ENCODE measurements around the gene STOML2. TPM values are rescaled to one million over a fixed set of nuclear protein-coding genes. Genes with fewer than 3 reads are reported as not detected.
A peak's percentile ranks its signal among the peaks of the same experiment; 100 is the strongest.

The STOML2 gene
- total and polyA plus RNA-seq, 2 donors (not counting 3 experiments of a cell fraction or from before 2014, with no cell fraction given): 144 to 187 TPM

DNA sequence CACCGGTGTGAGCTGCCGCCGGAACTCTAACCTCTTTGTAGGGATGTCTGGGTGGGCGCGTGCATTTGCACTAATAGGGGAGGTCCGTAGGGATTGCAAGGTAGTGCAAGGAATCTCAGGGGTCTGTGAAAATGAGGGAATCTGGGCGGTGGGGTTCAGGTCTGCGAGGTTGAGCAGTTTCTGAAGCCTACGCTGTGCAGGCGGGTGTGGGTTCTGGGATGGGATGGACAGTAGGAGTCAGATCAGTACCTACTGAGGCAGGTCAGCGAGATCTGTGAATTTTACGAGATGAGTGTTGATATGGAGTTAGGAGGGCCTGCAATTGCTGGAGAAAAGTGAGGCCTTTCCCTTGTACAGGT lies 13.6 kb upstream of the STOML2 start:
- intact Hi-C loops (cut with micrococcal nuclease): loop anchor here (1.0 to 2.0 kb wide), 7 partner anchors 46 to 438 kb away; partner anchors contain the start of genes DNAJB5 and UNC13B
- H3K9ac ChIP-seq (replicated peaks; ENCODE audit: extremely low read depth, insufficient read depth, low read length): no peak overlapping the region
- BruUV-seq (replicated peaks): no TSS peak

DNA sequence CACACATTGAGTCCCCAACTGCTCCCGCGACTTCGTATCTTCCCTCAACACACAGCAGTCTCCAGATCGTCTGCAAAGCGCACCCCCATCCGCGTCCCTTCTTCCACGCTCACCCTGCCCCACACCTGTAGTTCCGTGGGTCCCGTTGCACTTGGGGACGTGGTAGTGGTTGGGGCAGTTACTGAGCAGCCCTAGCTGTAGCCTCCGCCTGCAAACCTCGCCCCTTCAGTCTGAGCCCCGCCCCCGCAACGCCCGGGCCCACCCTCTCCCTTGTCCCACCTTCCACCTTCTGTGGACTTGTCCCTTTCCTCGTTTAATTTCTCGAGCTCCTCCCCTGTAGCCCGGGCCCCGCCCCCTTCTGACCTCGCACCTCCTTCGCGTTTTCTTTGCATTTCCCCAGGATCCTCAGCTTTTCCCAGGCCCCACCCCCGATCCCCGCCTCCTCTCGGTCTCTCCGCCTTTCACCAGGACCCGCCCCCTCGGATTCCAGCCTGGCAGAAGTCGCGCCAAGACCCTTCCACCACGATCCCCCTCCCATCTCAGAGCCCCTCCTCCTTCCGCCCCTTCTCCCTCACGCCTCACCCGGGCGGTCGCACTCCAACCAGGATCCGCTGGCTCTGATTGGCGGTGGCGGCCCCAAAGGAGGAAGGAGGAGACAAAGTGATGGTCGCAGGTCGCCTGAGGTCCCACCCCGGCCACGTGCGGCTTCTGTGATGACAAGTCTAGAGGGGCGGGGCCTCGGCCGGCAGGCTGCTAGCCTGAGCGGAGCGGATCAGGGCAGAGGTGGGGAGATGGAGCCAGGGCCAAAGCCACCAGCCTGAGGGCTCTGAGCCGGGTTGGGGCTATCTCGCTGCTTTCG lies 13.0 kb upstream of the STOML2 start, which contains the start of gene ATOSB:
Gene ATOSB, minus strand, starts transcription at position 183 of the 859 bp plus-strand sequence. CDS start 7,588 bp downstream, outside the sequence.
- Histone ChIP-seq H3K79me2 (ENCODE audit: control insufficient read depth, insufficient read depth, low read length) (peaks cover 11% of the 10 kb centered on the region), H3K27me3 (ENCODE audit: control insufficient read depth in 2 of 2, insufficient read depth in 2 of 2, low read length in 2 of 2) (no peaks in the 10 kb centered on the region), H2AFZ (ENCODE audit: low read depth, low read length) (peak within 1 kb of the TSS; percentile 83), H3K9me3 (replicated peaks; ENCODE audit: control insufficient read depth, insufficient read depth, low read length) (no peaks in the 10 kb centered on the region), H3K9me1 (replicated peaks; ENCODE audit: control insufficient read depth, extremely low read depth, insufficient read depth, low read length) (no peaks in the 10 kb centered on the region), H3K36me3 (ENCODE audit: control insufficient read depth in 2 of 2, extremely low read depth in 1 of 2, insufficient read depth in 2 of 2, low read length in 2 of 2) (no peaks in the 10 kb centered on the region), H3K9ac (replicated peaks; ENCODE audit: extremely low read depth, insufficient read depth, low read length) (peak within 1 kb of the TSS; percentile 94), H3K4me1 (ENCODE audit: control insufficient read depth, extremely low read depth, insufficient read depth, low read length) (peaks cover 35% of the 10 kb centered on the region), H3K4me3 (replicated peaks in 1 of 3; ENCODE audit: insufficient read depth in 1 of 3, low read depth in 1 of 3, low read length in 3 of 3) (peak within 1 kb of the TSS; percentile 37 to 76 (median 67)), H3K27ac (ENCODE audit: insufficient read depth, low read depth, low read length) (peak within 1 kb of the TSS; percentile 96), H3K4me2 (ENCODE audit: insufficient read depth, low read length) (peak within 1 kb of the TSS; percentile 90), H4K20me1 (replicated peaks; ENCODE audit: control insufficient read depth, extremely low read depth, insufficient read depth, low read length) (no peaks in the 10 kb centered on the region)
- peak; percentile 97 for FAIRE-seq
- DNase-seq (ENCODE audit: low read depth, low spot score): peak; percentile 99
- intact Hi-C loops (cut with micrococcal nuclease): loop anchor here (1.0 to 2.0 kb wide), 7 partner anchors 46 to 438 kb away; partner anchors contain the start of genes DNAJB5 and UNC13B
- TF ChIP-seq, protein P1, sequence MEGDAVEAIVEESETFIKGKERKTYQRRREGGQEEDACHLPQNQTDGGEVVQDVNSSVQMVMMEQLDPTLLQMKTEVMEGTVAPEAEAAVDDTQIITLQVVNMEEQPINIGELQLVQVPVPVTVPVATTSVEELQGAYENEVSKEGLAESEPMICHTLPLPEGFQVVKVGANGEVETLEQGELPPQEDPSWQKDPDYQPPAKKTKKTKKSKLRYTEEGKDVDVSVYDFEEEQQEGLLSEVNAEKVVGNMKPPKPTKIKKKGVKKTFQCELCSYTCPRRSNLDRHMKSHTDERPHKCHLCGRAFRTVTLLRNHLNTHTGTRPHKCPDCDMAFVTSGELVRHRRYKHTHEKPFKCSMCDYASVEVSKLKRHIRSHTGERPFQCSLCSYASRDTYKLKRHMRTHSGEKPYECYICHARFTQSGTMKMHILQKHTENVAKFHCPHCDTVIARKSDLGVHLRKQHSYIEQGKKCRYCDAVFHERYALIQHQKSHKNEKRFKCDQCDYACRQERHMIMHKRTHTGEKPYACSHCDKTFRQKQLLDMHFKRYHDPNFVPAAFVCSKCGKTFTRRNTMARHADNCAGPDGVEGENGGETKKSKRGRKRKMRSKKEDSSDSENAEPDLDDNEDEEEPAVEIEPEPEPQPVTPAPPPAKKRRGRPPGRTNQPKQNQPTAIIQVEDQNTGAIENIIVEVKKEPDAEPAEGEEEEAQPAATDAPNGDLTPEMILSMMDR (IDR thresholded peaks at IDR 0.05; ENCODE audit: extremely low read depth in 1 of 2, insufficient read depth in 1 of 2, low read depth in 1 of 2, low read length in 2 of 2): no peak
- TF ChIP-seq, protein P2, sequence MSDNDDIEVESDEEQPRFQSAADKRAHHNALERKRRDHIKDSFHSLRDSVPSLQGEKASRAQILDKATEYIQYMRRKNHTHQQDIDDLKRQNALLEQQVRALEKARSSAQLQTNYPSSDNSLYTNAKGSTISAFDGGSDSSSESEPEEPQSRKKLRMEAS (IDR thresholded peaks at IDR 0.05; ENCODE audit: insufficient read depth, insufficient read length): peak; percentile 48
- TF ChIP-seq POLR2A (IDR thresholded peaks at IDR 0.05; ENCODE audit: low read depth, low read length): peak; percentile 52
- CTCF ChIA-PET: interaction anchor here (0.6 to 4.6 kb wide), 21 partner anchors 11 to 495 kb away, joined by 3 to 109 read pairs (median 5); partner anchors contain the start of genes PIGO and UNC13B
- dilution Hi-C loops (cut with MboI; ENCODE audit: extremely low pct_ligation_motif_present, low sequenced_read_pairs): no loop called here
- POLR2A ChIA-PET: interaction anchor here (0.7 to 1.3 kb wide), 5 partner anchors 13 to 281 kb away, joined by 3 to 6 read pairs (median 4); partner anchors contain the start of genes FANCG and UNC13B
- BruUV-seq (replicated peaks): no TSS peak

More for the DNA sequence above, 13.6 kb upstream of the STOML2 start:
- no peak for DNase-seq (ENCODE audit: low read depth, low spot score)
- dilution Hi-C loops (cut with MboI; ENCODE audit: extremely low pct_ligation_motif_present, low sequenced_read_pairs): no loop called here
- Histone ChIP-seq H3K4me1 (ENCODE audit: control insufficient read depth, extremely low read depth, insufficient read depth, low read length) (peaks cover 35% of the 10 kb centered on the region), H3K27me3 (ENCODE audit: control insufficient read depth in 2 of 2, insufficient read depth in 2 of 2, low read length in 2 of 2) (no peaks in the 10 kb centered on the region), H4K20me1 (replicated peaks; ENCODE audit: control insufficient read depth, extremely low read depth, insufficient read depth, low read length) (no peaks in the 10 kb centered on the region), H3K36me3 (ENCODE audit: control insufficient read depth in 2 of 2, extremely low read depth in 1 of 2, insufficient read depth in 2 of 2, low read length in 2 of 2) (no peaks in the 10 kb centered on the region), H2AFZ (ENCODE audit: low read depth, low read length) (peak overlapping the region; percentile 83), H3K4me2 (ENCODE audit: insufficient read depth, low read length) (peak overlapping the region; percentile 85), H3K4me3 (replicated peaks in 1 of 3; ENCODE audit: insufficient read depth in 1 of 3, low read depth in 1 of 3, low read length in 3 of 3) (peak overlapping the region; percentile 19 to 67 (median 53)), H3K27ac (ENCODE audit: insufficient read depth, low read depth, low read length) (no peak overlapping the region), H3K79me2 (ENCODE audit: control insufficient read depth, insufficient read depth, low read length) (peaks cover 8% of the 10 kb centered on the region), H3K9me3 (replicated peaks; ENCODE audit: control insufficient read depth, insufficient read depth, low read length) (no peaks in the 10 kb centered on the region), H3K9me1 (replicated peaks; ENCODE audit: control insufficient read depth, extremely low read depth, insufficient read depth, low read length) (no peaks in the 10 kb centered on the region)
- ChIA-PET POLR2A (interaction anchor here (0.7 to 1.1 kb wide), 2 partner anchors 13 to 45 kb away, joined by 3 to 6 read pairs; no protein-coding TSS in a partner anchor), CTCF (interaction anchor here (0.6 to 4.6 kb wide), 34 partner anchors 13 to 447 kb away, joined by 3 to 109 read pairs (median 4); partner anchors contain the start of gene UNC13B)
- no peak for FAIRE-seq
- TF ChIP-seq POLR2A (IDR thresholded peaks at IDR 0.05; ENCODE audit: low read depth, low read length): no peak
- no peak for TF ChIP-seq POLR2AphosphoS5 (IDR thresholded peaks at IDR 0.05; ENCODE audit: insufficient read depth, low read depth, low read length)
- TF ChIP-seq EZH2 (IDR thresholded peaks at IDR 0.05; ENCODE audit: borderline replicate concordance, low read depth, low read length, severe bottlenecking): no peak

All from endothelial cell of umbilical vein (primary cell).